OCI-M2 (cell line): ENCODE measurements around the gene PTGS1.

ENCODE experiments used
- DNase-seq: peaks from one replicate; lab custom pipeline; 2025; ENCODE audit not compliant: unreplicated experiment; lab: John Stamatoyannopoulos, UW

The PTGS1 gene

GRCh38 chr9:122372856-122373845, 2.3 kb downstream of the PTGS1 start:
- no peak for DNase-seq

DNA sequence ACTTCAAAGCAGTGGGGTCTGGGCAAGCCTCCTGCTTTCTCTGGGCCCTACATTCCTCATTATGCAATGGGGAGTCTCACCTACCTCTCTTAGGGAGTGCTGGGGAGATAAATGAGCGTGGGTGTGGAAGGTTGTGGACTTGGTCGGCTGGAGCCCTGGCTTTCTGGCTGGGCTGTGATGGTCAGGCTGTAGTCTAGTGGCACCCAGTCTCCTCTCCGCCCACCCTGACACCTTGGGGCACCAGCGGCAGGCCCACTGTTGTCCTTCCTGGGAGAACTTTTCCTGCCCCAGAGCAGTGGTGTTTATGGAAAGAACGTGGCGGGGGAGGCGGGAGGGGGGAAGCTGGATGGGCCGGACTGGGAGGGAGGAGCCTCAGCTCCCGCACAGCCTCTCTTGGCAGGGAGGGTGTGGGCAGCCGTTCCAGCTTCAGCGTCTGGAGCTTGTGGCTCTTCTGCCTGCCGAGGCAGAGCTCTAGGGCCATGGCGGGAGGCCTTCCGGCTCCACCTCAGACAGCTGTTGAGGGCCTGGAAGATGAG, 4.1 kb downstream of the PTGS1 start:
- DNase-seq, result no peak

DNA sequence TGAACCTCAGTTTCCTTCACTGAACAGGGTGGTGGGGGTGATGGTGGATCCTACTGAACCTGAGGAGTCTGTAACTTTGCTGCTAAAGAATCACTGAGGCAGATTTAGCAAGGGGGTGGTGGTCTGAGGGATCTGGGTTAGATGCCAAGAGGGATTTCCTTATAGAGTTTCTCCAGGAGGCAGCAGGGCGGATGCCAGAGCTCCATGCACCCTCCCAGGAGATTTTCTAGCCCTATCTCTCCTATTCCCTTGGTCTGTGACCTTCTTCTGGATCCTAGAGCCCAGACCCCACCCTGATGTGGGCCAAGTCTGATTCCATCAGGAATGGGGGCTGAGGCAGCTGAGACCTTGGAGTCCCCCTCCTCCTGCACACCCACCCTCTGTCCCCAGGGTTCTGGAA, 6.0 kb downstream of the PTGS1 start:
- no peak for DNase-seq

DNA sequence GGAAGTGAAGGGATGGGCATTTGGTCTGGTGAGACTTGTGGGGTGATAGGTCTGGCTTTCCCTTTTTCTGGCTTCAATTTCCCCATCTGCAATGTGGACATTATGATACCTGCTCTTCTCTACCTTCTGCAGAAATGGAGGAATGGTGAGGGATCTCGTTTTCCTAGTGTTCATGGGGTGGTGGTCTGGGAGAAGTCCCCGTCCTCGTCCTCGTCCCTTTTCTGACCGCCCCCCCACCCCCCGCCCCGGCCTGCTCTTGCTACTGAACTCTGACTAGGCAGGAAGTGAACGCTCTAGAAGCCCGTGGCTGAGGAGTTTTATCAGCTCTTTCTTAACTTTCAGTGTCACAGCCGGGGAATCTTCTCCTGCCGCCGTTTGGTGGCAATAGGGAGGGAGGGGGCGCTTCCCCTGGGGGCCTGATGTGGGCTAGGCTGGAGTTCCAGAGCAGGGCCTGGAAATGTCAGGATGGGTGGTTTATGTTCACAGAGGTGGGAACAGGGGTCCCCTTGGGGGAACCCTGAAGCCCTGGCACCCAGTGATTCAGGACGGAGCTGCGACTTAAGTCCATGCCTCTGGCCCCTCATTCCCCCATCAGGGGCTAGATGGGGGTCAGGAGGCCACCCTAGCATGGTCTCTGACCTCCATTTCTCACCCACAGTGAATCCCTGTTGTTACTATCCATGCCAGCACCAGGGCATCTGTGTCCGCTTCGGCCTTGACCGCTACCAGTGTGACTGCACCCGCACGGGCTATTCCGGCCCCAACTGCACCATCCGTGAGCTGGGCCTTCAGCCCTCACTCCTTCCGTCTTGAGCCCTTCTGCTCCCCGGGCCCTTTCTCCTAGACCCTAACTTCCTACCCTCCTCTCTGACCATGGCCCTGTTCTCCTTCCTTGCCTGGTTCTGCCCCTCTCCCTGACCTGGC, 6.7 kb downstream of the PTGS1 start:
- peak; percentile 57 for DNase-seq

DNA sequence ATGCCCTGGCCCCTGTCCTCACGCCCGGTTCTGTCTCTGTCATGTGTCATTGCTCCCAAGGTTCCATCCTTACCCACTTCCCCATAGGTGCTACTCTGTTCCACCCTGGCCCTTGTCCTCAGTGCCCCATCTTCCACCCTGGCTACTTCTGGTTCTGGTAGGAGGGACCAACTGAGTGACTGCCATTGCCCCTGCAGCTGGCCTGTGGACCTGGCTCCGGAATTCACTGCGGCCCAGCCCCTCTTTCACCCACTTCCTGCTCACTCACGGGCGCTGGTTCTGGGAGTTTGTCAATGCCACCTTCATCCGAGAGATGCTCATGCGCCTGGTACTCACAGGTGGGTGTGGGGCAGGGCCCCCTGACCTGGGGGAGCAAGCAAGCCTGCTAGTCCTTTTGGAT, 7.4 kb downstream of the PTGS1 start:
- DNase-seq, result no peak

GRCh38 chr9:122379340-122379739, 8.5 kb downstream of the PTGS1 start:
- no peak for DNase-seq

DNA sequence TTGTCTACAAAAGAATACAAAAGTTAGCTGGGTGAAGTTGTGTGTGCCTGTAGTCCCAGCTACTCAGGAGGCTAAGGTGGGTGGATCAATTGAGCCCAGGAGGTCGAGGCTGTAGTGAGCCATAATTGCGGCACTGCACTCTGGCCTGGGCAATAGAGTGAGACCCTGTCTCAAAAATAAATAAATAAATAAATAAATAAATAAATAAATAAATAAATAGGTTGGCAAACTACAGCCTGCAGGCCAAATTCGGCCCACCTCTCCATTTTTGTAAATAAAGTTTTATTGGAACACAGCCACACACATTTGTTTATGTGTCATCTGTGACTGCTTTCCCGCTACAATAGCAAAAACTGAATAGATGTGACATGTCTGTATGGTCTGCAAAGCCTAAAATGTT, 9.5 kb downstream of the PTGS1 start:
- DNase-seq, result no peak

- no peak for DNase-seq
Observed at GRCh38 chr9:122381206-122381950, 10.6 kb downstream of the PTGS1 start.

DNA sequence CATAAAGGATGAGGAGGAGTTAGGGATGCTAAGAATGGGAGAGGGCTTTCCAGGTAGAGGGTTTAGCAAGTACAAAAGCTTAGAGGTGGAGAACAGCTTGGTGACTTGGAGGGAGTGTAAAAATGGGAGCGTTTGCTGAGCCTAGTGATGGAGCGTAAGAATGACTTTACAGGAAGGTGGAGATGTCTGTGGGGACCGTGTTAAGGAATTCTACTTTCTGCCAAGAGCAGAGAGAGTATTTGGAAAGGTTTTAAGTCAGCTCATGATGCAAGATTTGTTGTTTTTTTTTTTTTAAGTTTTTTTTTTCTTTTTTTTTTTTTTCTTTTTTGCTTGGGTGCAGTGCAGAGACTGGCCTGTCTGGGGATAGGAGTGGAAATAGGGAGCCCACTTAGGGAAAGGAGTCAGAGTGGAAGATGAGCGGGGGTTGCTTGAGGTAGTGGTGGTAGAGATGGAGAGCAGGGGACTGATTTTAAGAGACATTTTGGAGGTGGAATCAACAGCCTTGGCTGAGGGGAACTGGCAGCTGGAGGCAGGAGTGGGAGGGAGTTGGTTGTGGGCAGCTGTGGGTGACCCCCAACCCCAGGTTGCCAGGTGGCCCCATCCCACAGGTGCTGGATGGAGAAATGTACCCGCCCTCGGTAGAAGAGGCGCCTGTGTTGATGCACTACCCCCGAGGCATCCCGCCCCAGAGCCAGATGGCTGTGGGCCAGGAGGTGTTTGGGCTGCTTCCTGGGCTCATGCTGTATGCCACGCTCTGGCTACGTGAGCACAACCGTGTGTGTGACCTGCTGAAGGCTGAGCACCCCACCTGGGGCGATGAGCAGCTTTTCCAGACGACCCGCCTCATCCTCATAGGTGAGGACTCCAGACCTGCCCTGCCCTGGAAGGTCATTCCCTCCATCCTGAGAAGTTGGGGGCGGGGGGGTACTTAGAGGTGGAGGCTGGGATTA, 12.4 kb downstream of the PTGS1 start:
- no peak for DNase-seq

- no peak for DNase-seq
Observed at GRCh38 chr9:122383992-122384461, 13.2 kb downstream of the PTGS1 start.

GRCh38 chr9:122386311-122386872, 15.6 kb downstream of the PTGS1 start:
- DNase-seq, result no peak

DNA sequence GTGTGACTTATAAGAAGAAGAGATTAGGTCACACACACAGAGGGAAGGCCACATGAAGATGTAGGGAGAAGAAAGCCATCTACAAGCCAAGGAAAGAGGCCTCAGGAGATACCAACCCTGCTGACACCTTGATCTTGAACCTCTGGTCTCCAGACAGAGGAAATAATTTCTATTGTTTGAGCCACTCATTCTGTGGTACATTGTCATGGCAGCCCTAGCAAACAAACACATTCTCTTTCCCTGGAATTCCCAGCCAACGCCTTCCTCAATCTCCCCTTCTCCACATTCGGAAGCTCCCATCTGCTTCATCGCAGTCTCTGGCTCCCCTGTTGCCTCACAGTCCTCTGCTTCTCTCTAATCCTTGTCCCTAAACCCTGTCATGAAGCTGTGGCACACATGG, 16.7 kb downstream of the PTGS1 start:
- DNase-seq, result no peak

- no peak for DNase-seq
Observed at GRCh38 chr9:122389195-122389594, 18.4 kb downstream of the PTGS1 start.

- DNase-seq, result no peak
Observed at GRCh38 chr9:122389799-122390481, 19.1 kb downstream of the PTGS1 start.

GRCh38 chr9:122392284-122392683, 21.5 kb downstream of the PTGS1 start:
- no peak for DNase-seq

GRCh38 chr9:122392714-122393113, 21.9 kb downstream of the PTGS1 start:
- no peak for DNase-seq

DNA sequence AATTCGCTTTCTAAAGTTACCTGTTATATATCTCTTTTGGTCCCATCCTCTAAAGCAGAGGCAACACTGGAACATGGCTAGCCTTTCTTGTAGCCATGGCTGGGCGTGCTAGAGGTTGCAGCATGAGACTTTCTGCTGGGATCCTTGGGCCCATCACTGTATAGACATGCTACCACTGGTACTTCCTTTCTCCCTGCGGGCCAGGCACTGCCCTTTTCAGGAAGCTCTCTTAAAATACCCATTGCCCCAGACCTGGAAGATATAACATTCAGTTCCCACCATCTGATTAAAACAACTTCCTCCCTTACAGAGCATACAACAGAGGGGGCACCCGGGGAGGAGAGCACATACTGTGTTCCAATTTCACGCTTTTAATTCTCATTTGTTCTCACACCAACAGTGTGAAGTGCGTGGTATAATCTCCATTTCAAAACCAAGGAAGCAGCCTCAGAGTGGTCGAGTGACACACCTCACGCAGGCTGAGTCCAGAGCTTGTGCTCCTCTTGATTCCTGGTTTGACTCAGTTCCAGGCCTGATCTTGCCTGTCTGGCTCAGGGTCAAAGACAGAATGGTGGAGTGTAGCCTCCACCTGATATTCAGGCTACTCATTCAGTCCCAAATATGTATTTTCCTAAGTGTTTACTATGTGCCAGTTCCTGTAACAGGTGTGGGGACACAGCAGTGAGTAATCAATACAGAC, 22.6 kb downstream of the PTGS1 start:
- DNase-seq, result no peak
